IMR-90 (cell line): ENCODE results near the gene IGFBP1. TPM values are rescaled to one million over a fixed set of nuclear protein-coding genes. Genes with fewer than 3 reads are reported as not detected.

Source experiments
- ATAC-seq: fragments of 200-7000 bp; cut with Tn5 transposase; 2 replicates; pipeline ENCODE4 v1.9.1; 2020; ENCODE audit warnings: low read depth, mild to moderate bottlenecking, moderate library complexity
- BruUV-seq: library from RNA; stranded (reverse); fragments of 400-500 nt; replicated peaks from 2 replicates; lab custom pipeline; 2021; lab: Mats Ljungman, UMichigan
- CTCF ChIA-PET: fragments of 300-600 bp; formaldehyde crosslinking; extraction: SDS; loops from one replicate; lab custom pipeline; 2021; ENCODE audit warnings: antibody characterized with exemption; lab: Yijun Ruan, JAX
- POLR2A ChIA-PET: fragments of 300-600 bp; sonication (Branson Sonifier 250); formaldehyde crosslinking; loops from one replicate; lab custom pipeline; 2022; ENCODE audit warnings: antibody characterized with exemption; ENCODE audit not compliant: unreplicated experiment; lab: Charles Lee
- DNase-seq: peaks from one replicate; pipeline ENCODE4 v3.0.0; 2013
- H2AFZ ChIP-seq: replicated peaks from 2 replicates; pipeline ENCODE3; 2013; ENCODE audit warnings: low read length, mild to moderate bottlenecking; ENCODE audit not compliant: poor library complexity
- H2AK5ac ChIP-seq: 2 replicates; pipeline ENCODE4 v1.6.1; 2013; ENCODE audit warnings: low read depth, low read length, inconsistent platforms
- H2AK9ac ChIP-seq: replicated peaks from 2 replicates; pipeline ENCODE3; 2013; ENCODE audit warnings: mild to moderate bottlenecking, low read depth, low read length, moderate library complexity; ENCODE audit not compliant: poor library complexity
- H2BK120ac ChIP-seq: 2 replicates; pipeline ENCODE4 v1.6.1; 2013; ENCODE audit warnings: low read depth, low read length, inconsistent platforms
- H2BK15ac ChIP-seq: 3 replicates; pipeline ENCODE4 v1.6.1; 2013; ENCODE audit warnings: low read depth, low read length, inconsistent platforms
- H2BK20ac ChIP-seq: 2 replicates; pipeline ENCODE4 v1.6.1; 2013; ENCODE audit warnings: low read depth, mild to moderate bottlenecking, inconsistent platforms, low read length, moderate library complexity
- H2BK5ac ChIP-seq: 2 replicates; pipeline ENCODE4 v1.6.1; 2013; ENCODE audit warnings: mild to moderate bottlenecking, low read depth, low read length, inconsistent platforms; ENCODE audit not compliant: poor library complexity, severe bottlenecking
- H3K14ac ChIP-seq: replicated peaks from 2 replicates; pipeline ENCODE4 v1.6.1; 2013; ENCODE audit warnings: low read depth, low read length, inconsistent platforms
- H3K18ac ChIP-seq: 2 replicates; pipeline ENCODE4 v1.6.1; 2013; ENCODE audit warnings: low read depth, low read length, control low read depth
- H3K23ac ChIP-seq: 2 replicates; pipeline ENCODE4 v1.6.1; 2013; ENCODE audit warnings: low read depth, low read length, inconsistent platforms
- H3K27ac ChIP-seq: 2 replicates; pipeline ENCODE4 v1.5.1; 2013; ENCODE audit warnings: mild to moderate bottlenecking, control low read depth, low read length; ENCODE audit not compliant: insufficient read depth
- H3K27me3 ChIP-seq: 2 replicates; pipeline ENCODE4 v1.6.1; 2013; ENCODE audit warnings: low read length; ENCODE audit not compliant: control insufficient read depth, insufficient read depth
- H3K36me3 ChIP-seq: 2 replicates; pipeline ENCODE4 v1.6.1; 2013; ENCODE audit warnings: low read length, mixed read lengths; ENCODE audit not compliant: control insufficient read depth, insufficient read depth
- H3K4ac ChIP-seq: 2 replicates; pipeline ENCODE4 v1.6.1; 2013; ENCODE audit warnings: low read depth, low read length, inconsistent platforms
- H3K4me1 ChIP-seq: 2 replicates; pipeline ENCODE4 v1.6.1; 2013; ENCODE audit warnings: low read length, mixed read lengths; ENCODE audit not compliant: control insufficient read depth, insufficient read depth
- H3K4me2 ChIP-seq: 2 replicates; pipeline ENCODE4 v1.6.1; 2013; ENCODE audit warnings: low read depth, mild to moderate bottlenecking, control low read depth, low read length, moderate library complexity
- H3K4me3 ChIP-seq: 2 replicates; pipeline ENCODE4 v1.5.1; 2013; ENCODE audit warnings: low read depth, mild to moderate bottlenecking, control low read depth, low read length, moderate library complexity; ENCODE audit not compliant: insufficient read depth
- H3K56ac ChIP-seq: 2 replicates; pipeline ENCODE4 v1.6.1; 2013; ENCODE audit warnings: low read length, inconsistent platforms; ENCODE audit not compliant: insufficient read depth; ENCODE audit errors: extremely low read depth
- H3K79me1 ChIP-seq, 2 experiments: 2 replicates each; pipeline ENCODE4 v1.6.1; 2013; ENCODE audit warnings: low read length in 2 of 2, inconsistent platforms in 1 of 2, low read depth in 1 of 2
- H3K9ac ChIP-seq: 2 replicates; pipeline ENCODE4 v1.6.1; 2013; ENCODE audit warnings: low read depth, low read length, control low read depth
- H3K9me1 ChIP-seq: 2 replicates; pipeline ENCODE4 v1.6.1; 2013; ENCODE audit warnings: low read length, inconsistent platforms; ENCODE audit not compliant: insufficient read depth
- H3K9me3 ChIP-seq: 2 replicates; pipeline ENCODE4 v1.6.1; 2013; ENCODE audit warnings: low read length; ENCODE audit not compliant: control insufficient read depth, insufficient read depth
- H4K20me1 ChIP-seq: 2 replicates; pipeline ENCODE4 v1.6.1; 2013; ENCODE audit warnings: low read length, inconsistent platforms; ENCODE audit not compliant: insufficient read depth
- H4K5ac ChIP-seq: 2 replicates; pipeline ENCODE4 v1.6.1; 2013; ENCODE audit warnings: mild to moderate bottlenecking, low read depth, low read length, control low read depth
- H4K8ac ChIP-seq, 2 experiments: 2 replicates each; pipeline ENCODE4 v1.6.1; 2013; ENCODE audit warnings: low read depth in 2 of 2, low read length in 2 of 2, control low read depth in 1 of 2, inconsistent platforms in 1 of 2
- H4K91ac ChIP-seq: 2 replicates; pipeline ENCODE4 v1.6.1; 2013; ENCODE audit warnings: low read depth, low read length, inconsistent platforms; ENCODE audit not compliant: insufficient read depth
- BHLHE40 ChIP-seq: fragments of 150-350 bp; IDR thresholded peaks from 2 replicates; pipeline ENCODE4 v1.6.1; 2016; ENCODE audit warnings: mild to moderate bottlenecking, low read depth, low read length
- CHD1 ChIP-seq: IDR thresholded peaks from 2 replicates; pipeline ENCODE4 v1.6.1; 2012; ENCODE audit warnings: low read depth, low read length, improper control_type of control experiment
- CTCF ChIP-seq: conservative IDR thresholded peaks from 2 replicates; pipeline ENCODE4 v1.5.1; 2012; ENCODE audit warnings: mild to moderate bottlenecking, low read depth, low read length, improper control_type of control experiment
- ELK1 ChIP-seq: fragments of 150-350 bp; IDR thresholded peaks from 2 replicates; pipeline ENCODE4 v1.6.1; 2016; ENCODE audit warnings: low read depth, mild to moderate bottlenecking, low read length, moderate library complexity, borderline replicate concordance
- MAFK ChIP-seq: IDR thresholded peaks from 2 replicates; pipeline ENCODE4 v1.6.1; 2012; ENCODE audit warnings: low read depth, low read length, improper control_type of control experiment
- MXI1 ChIP-seq: IDR thresholded peaks from 2 replicates; pipeline ENCODE4 v1.6.1; 2012; ENCODE audit warnings: low read depth, mild to moderate bottlenecking, low read length, moderate library complexity, borderline replicate concordance
- NFE2L2 ChIP-seq: fragments of 150-350 bp; IDR thresholded peaks from 2 replicates; pipeline ENCODE4 v1.6.1; 2016; ENCODE audit warnings: low read depth, mild to moderate bottlenecking, low read length
- POLR2A ChIP-seq: IDR thresholded peaks from 2 replicates; pipeline ENCODE4 v1.6.1; 2012; ENCODE audit warnings: mild to moderate bottlenecking, low read depth, low read length
- RAD21 ChIP-seq: IDR thresholded peaks from 2 replicates; pipeline ENCODE4 v1.6.1; 2012; ENCODE audit warnings: low read length, improper control_type of control experiment
- RCOR1 ChIP-seq: IDR thresholded peaks from 2 replicates; pipeline ENCODE4 v1.6.1; 2012; ENCODE audit warnings: mild to moderate bottlenecking, low read length, improper control_type of control experiment; ENCODE audit not compliant: insufficient replicate concordance
- SMC3 ChIP-seq: fragments of 150-350 bp; IDR thresholded peaks from 2 replicates; pipeline ENCODE4 v1.6.1; 2016; ENCODE audit warnings: low read depth, mild to moderate bottlenecking, antibody characterized with exemption, low read length, moderate library complexity
- USF2 ChIP-seq: fragments of 150-350 bp; IDR thresholded peaks from 2 replicates; pipeline ENCODE4 v1.6.1; 2017; ENCODE audit warnings: mild to moderate bottlenecking, antibody characterized with exemption, low read length, low read depth
- WGBS, 2 experiments: methylation state at CpG; one replicate each; pipeline versions ENCODE4 v1.1.5 to v1.1.7; 2013; ENCODE audit warnings: missing lambda C conversion rate in 2 of 2; ENCODE audit not compliant: insufficient read length in 1 of 2; ENCODE audit errors: extremely low coverage in 2 of 2; 5-methylcytosine and 5-hydroxymethylcytosine counted together
- dilution Hi-C: fragments of 300-500 bp; cut with HindIII; formaldehyde crosslinking; loops from one replicate; pipeline ENCODE4 v1.14.3; 2018; ENCODE audit warnings: low sequenced_read_pairs; ENCODE audit not compliant: unreplicated experiment
- in situ Hi-C: fragments of 300-500 bp; cut with MboI; formaldehyde crosslinking; loops from 3 replicates; pipeline ENCODE4 v1.14.3; 2019; ENCODE audit warnings: low sequenced_read_pairs, inconsistent platforms, mixed read lengths
- intact Hi-C: fragments of 100-400 bp; cut with micrococcal nuclease; formaldehyde crosslinking; loops from 2 replicates; pipeline ENCODE4 v1.10.0; 2022
- polyA plus RNA-seq, 3 experiments: library from polyadenylated mRNA; depleted of rRNA; stranded (reverse); fragments of >200 nt; gene quantifications; 2 replicates each; pipeline ENCODE4 v1.2.3, GENCODE V29; 2012; ENCODE audit warnings: low replicate concordance in 1 of 3
- total RNA-seq: library from RNA; depleted of rRNA; stranded (reverse); fragments of >200 nt; gene quantifications from 2 replicates; pipeline ENCODE4 v1.2.3, GENCODE V29; 2012

IGFBP1 gene
- total and polyA plus RNA-seq, 2 of the 4 experiments (the other 2 are of a cell fraction), result not detected

GRCh38 chr7:45923290-45923689, 35.0 kb downstream of the IGFBP1 start:
- ATAC-seq (no peak), DNase-seq (peak; percentile 72)
- Histone ChIP-seq H2BK15ac (peak overlapping the region; percentile 77; the same call in 2 of the 3 replicates), H3K79me1 (peaks cover 12 to 18% of the 10 kb centered on the region in 2 experiments; a peak in 3 of 4 replicates), H3K9ac (peak overlapping the region; percentile 62; the same call in 1 of the 2 replicates), H3K36me3 (no peaks in the 10 kb centered on the region), H3K14ac (no peak overlapping the region; the same call in 1 of the 2 replicates), H3K4ac (peak overlapping the region; percentile 78), H3K4me3 (no peak overlapping the region; the same call in 1 of the 2 replicates), H4K8ac (peak overlapping the region; percentile 70 to 78; a peak in 3 of 4 replicates), H3K4me2 (peak overlapping the region; percentile 83), H3K27ac (no peak overlapping the region), H3K18ac (peak overlapping the region; percentile 60; the same call in 1 of the 2 replicates), H2AK9ac (no peak overlapping the region), H2AK5ac (no peak overlapping the region), H4K5ac (no peak overlapping the region; the same call in 1 of the 2 replicates), H3K9me3 (no peaks in the 10 kb centered on the region; the same call in 1 of the 2 replicates), H2BK5ac (peak overlapping the region; percentile 75), H4K20me1 (peaks cover 19% of the 10 kb centered on the region), H2AFZ (peak overlapping the region; percentile 53), H3K27me3 (no peaks in the 10 kb centered on the region), H3K23ac (no peak overlapping the region; the same call in 1 of the 2 replicates), H2BK20ac (peak overlapping the region; percentile 85), H3K56ac (peak overlapping the region; percentile 53), H3K9me1 (peaks cover 11% of the 10 kb centered on the region), H2BK120ac (peak overlapping the region; percentile 84), H3K4me1 (peaks cover 14% of the 10 kb centered on the region), H4K91ac (peak overlapping the region; percentile 94)
- dilution Hi-C loops (no loop called here), intact Hi-C loops (loop anchor here (1.0 to 10.0 kb wide), 10 partner anchors 112 to 1332 kb away; no protein-coding TSS in a partner anchor), in situ Hi-C loops (loop anchor here (5.0 to 25.0 kb wide), 3 partner anchors 429 to 1164 kb away; no protein-coding TSS in a partner anchor)
- no TSS peak for BruUV-seq
- TF ChIP-seq NFE2L2, result no peak
- TF ChIP-seq MAFK, result no peak
- peak; percentile 37; the same call in 1 of the 2 replicates for TF ChIP-seq USF2
- no peak for TF ChIP-seq CHD1
- no peak for TF ChIP-seq ELK1
- peak; percentile 99 for TF ChIP-seq RAD21
- no peak for TF ChIP-seq MXI1
- no peak for TF ChIP-seq BHLHE40
- peak; percentile 97 for TF ChIP-seq CTCF
- TF ChIP-seq RCOR1, result no peak
- peak; percentile 97 for TF ChIP-seq SMC3
- TF ChIP-seq POLR2A, result peak; percentile 47; the same call in 1 of the 2 replicates
- ChIA-PET CTCF (interaction anchor here (0.8 to 2.4 kb wide), 16 partner anchors 47 to 1256 kb away, joined by 3 to 30 read pairs (median 4); no protein-coding TSS in a partner anchor), POLR2A (no interaction called here)
- no CpG with 5 or more reads among the region's 9 CpGs for WGBS, 2 experiments
